ENCODE measurements around the gene C11orf24. TPM values are rescaled to one million over a fixed set of nuclear protein-coding genes. Genes with fewer than 3 reads are reported as not detected.

The C11orf24 gene
- total RNA-seq, 1 experiment from 2014 or later, result 53.7 TPM

DNA sequence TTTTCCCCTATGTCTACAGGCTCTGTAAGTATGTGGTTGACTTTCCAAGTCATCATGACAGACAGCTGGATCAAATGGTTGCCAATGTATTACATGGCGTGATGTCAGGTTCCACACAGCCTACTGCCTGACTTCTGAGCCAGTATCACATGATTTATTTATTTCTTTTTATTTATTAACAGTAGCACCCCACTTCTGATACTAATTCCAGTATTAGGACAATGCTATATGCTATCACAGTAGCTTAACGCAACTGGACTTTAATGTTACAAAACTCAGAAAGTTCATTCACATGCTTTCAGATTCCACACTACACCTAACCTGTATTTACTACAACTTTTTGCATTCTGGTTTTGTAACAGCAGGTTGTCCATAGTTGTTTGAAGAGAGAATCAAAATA lies 17.7 kb upstream of the C11orf24 start:
- Mint-ChIP-seq H3K9me3 (peaks cover 27% of the 10 kb centered on the region), H3K27ac (no peak overlapping the region), H3K27me3 (ENCODE audit: low read depth) (peaks cover 12% of the 10 kb centered on the region), H3K4me1 (no peaks in the 10 kb centered on the region), H3K4me3 (no peak overlapping the region), H3K36me3 (peaks cover 9% of the 10 kb centered on the region)
- TF ChIP-seq MYBL2 (CRISPR knock-in tag; IDR thresholded peaks at IDR 0.05), result no peak
- TF ChIP-seq MLX (CRISPR knock-in tag; IDR thresholded peaks at IDR 0.05), result no peak
- TF ChIP-seq, protein P1, sequence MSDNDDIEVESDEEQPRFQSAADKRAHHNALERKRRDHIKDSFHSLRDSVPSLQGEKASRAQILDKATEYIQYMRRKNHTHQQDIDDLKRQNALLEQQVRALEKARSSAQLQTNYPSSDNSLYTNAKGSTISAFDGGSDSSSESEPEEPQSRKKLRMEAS (CRISPR knock-in tag; IDR thresholded peaks at IDR 0.05), result no peak
- TF ChIP-seq FOXP1 (CRISPR knock-in tag; IDR thresholded peaks at IDR 0.05; ENCODE audit: borderline replicate concordance), result no peak
- no peak for TF ChIP-seq SP1 (CRISPR knock-in tag; conservative IDR thresholded peaks at IDR 0.05)
- no peak for TF ChIP-seq CBFB (CRISPR knock-in tag; IDR thresholded peaks at IDR 0.05; ENCODE audit: low read depth)
- TF ChIP-seq AFF4 (CRISPR knock-in tag; IDR thresholded peaks at IDR 0.05; ENCODE audit: borderline replicate concordance), result no peak
- no peak for TF ChIP-seq ZNF425 (CRISPR knock-in tag; conservative IDR thresholded peaks at IDR 0.05)
- TF ChIP-seq ZNF263 (CRISPR knock-in tag; IDR thresholded peaks at IDR 0.05; ENCODE audit: low read depth), result no peak
- TF ChIP-seq, protein P2, sequence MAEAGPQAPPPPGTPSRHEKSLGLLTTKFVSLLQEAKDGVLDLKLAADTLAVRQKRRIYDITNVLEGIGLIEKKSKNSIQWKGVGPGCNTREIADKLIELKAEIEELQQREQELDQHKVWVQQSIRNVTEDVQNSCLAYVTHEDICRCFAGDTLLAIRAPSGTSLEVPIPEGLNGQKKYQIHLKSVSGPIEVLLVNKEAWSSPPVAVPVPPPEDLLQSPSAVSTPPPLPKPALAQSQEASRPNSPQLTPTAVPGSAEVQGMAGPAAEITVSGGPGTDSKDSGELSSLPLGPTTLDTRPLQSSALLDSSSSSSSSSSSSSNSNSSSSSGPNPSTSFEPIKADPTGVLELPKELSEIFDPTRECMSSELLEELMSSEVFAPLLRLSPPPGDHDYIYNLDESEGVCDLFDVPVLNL (CRISPR knock-in tag; IDR thresholded peaks at IDR 0.05; ENCODE audit: borderline replicate concordance, low read depth), result no peak
- TF ChIP-seq ZBTB21 (CRISPR knock-in tag; IDR thresholded peaks at IDR 0.05; ENCODE audit: borderline replicate concordance), result no peak
- TF ChIP-seq, protein P3, sequence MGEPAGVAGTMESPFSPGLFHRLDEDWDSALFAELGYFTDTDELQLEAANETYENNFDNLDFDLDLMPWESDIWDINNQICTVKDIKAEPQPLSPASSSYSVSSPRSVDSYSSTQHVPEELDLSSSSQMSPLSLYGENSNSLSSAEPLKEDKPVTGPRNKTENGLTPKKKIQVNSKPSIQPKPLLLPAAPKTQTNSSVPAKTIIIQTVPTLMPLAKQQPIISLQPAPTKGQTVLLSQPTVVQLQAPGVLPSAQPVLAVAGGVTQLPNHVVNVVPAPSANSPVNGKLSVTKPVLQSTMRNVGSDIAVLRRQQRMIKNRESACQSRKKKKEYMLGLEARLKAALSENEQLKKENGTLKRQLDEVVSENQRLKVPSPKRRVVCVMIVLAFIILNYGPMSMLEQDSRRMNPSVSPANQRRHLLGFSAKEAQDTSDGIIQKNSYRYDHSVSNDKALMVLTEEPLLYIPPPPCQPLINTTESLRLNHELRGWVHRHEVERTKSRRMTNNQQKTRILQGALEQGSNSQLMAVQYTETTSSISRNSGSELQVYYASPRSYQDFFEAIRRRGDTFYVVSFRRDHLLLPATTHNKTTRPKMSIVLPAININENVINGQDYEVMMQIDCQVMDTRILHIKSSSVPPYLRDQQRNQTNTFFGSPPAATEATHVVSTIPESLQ (CRISPR knock-in tag; IDR thresholded peaks at IDR 0.05), result no peak
- TF ChIP-seq ZNF219 (CRISPR knock-in tag; IDR thresholded peaks at IDR 0.05; ENCODE audit: borderline replicate concordance), result no peak
- TF ChIP-seq ZNF138 (CRISPR knock-in tag; conservative IDR thresholded peaks at IDR 0.05), result no peak
- CTCF ChIA-PET, result interaction anchor here (2.6 kb wide), 1 partner anchor 8 kb away, joined by 10 read pairs; no protein-coding TSS in a partner anchor
- POLR2A ChIA-PET, result no interaction called here
- no peak for DNase-seq (ENCODE audit: low spot score)
- ATAC-seq, result no peak

DNA sequence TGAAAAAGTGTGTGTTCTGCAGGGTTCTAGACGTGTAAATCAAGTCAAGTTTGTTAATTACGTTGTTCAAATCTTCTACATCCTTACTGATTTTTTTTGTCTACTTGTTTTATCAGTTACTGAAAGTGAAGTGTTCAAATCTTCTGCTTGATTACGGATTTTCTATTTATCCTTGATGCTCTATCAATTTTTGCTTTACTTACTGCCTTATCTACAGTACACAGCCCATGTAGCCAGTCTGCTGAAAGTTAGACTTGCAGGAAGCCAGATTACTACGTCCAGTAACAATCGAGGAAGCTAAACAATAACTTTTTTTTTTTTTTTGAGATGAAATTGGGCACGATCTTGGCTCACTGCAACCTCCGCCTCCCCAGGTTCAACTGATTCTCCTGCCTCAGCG lies 15.6 kb upstream of the C11orf24 start:
- Mint-ChIP-seq H3K9me3 (peaks cover 31% of the 10 kb centered on the region), H3K4me1 (no peaks in the 10 kb centered on the region), H3K36me3 (peaks cover 9% of the 10 kb centered on the region), H3K27ac (no peak overlapping the region), H3K27me3 (ENCODE audit: low read depth) (peaks cover 14% of the 10 kb centered on the region), H3K4me3 (no peak overlapping the region)
- no peak for ATAC-seq
- ChIA-PET POLR2A (interaction anchor here (1.1 kb wide), 1 partner anchor 15 kb away, joined by 3 read pairs; the partner anchor contains the start of gene C11orf24), CTCF (interaction anchor here (2.6 kb wide), 1 partner anchor 10 kb away, joined by 10 read pairs; no protein-coding TSS in a partner anchor)
- no peak for DNase-seq (ENCODE audit: low spot score)
- TF ChIP-seq FOXJ3 (CRISPR knock-in tag; IDR thresholded peaks at IDR 0.05; ENCODE audit: borderline replicate concordance) (no peak), TCF7 (CRISPR knock-in tag; IDR thresholded peaks at IDR 0.05; ENCODE audit: low read depth) (no peak), STAT6 (CRISPR knock-in tag; conservative IDR thresholded peaks at IDR 0.05; ENCODE audit: low read depth) (no peak), JUN (CRISPR knock-in tag; IDR thresholded peaks at IDR 0.05) (no peak), MLX (CRISPR knock-in tag; IDR thresholded peaks at IDR 0.05) (no peak)
- TF ChIP-seq, protein P3 (CRISPR knock-in tag; IDR thresholded peaks at IDR 0.05), result no peak

All from WTC11 (cell line).